ENCODE measurements around the gene FGFRL1. TPM values are rescaled to one million over a fixed set of nuclear protein-coding genes. Genes with fewer than 3 reads are reported as not detected.

The FGFRL1 gene
- polyA plus RNA-seq, 1 donor from 2014 or later: 0.97 TPM

DNA sequence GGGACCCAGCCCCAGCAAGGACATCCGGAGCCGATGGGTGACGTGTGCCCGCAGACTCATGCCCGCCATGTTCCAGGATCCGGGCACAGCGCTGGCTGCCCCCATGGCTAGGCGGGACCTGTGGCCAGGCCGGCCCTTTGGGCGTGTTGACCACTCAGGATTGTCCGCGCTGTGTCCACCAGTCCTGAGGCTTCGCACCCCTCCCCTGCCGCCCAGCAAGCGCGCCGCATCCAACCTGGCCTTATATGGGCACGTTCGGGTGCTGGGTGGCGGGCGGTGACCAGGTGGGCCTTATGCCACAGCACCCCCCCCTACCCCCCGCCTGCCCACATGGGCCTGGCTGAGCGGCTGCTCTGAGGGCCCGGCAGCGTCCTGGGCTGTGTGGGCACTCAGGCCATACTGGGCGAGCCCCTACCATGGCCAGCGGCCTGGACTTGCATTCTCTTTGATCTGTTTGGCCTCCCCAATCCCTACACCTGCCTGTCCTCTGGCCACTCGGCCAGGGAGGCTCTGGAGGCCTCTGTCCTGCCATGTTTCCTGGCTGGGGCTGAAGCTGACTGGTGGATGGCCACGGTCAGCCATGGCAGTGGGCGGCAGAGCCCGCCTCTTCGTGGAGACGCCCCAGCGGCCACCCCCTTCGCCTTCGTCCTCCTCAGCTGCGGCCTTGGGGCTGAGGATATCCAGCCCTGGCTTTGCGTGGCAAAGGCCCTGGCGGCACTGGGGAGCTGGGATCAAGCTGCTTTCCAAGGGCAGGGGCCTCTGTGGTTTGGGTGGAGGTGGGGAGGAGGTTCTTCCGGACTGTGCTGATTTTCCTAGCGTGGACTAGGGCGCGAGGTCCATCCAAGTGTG lies 2.0 kb downstream of the FGFRL1 start:
- no peaks in the 10 kb centered on the region for H3K36me3 ChIP-seq (ENCODE audit: insufficient read depth, low read length)
- no peak overlapping the region for H3K4me3 ChIP-seq (ENCODE audit: low read length)
- no peaks in the 10 kb centered on the region for H3K79me2 ChIP-seq (replicated peaks; ENCODE audit: insufficient read depth, low read length)
- peaks cover 28% of the 10 kb centered on the region for H3K27me3 ChIP-seq (ENCODE audit: insufficient read depth, low read depth, low read length)
- H3K9me3 ChIP-seq (ENCODE audit: low read length): no peaks in the 10 kb centered on the region
- TF ChIP-seq SMC3 (conservative IDR thresholded peaks at IDR 0.05; ENCODE audit: poor library complexity): no peak
- no peak for TF ChIP-seq MXI1 (conservative IDR thresholded peaks at IDR 0.05; ENCODE audit: poor library complexity, severe bottlenecking)
- no peak for TF ChIP-seq POLR2AphosphoS5 (IDR thresholded peaks at IDR 0.05)
- no peak for TF ChIP-seq EP300 (conservative IDR thresholded peaks at IDR 0.05; ENCODE audit: poor library complexity, severe bottlenecking)
- TF ChIP-seq TAF1 (IDR thresholded peaks at IDR 0.05; ENCODE audit: low read depth): no peak
- no peak for TF ChIP-seq EZH2 (IDR thresholded peaks at IDR 0.05; ENCODE audit: borderline replicate concordance, insufficient read depth, low read length, poor library complexity, severe bottlenecking)
- TF ChIP-seq, protein P1, sequence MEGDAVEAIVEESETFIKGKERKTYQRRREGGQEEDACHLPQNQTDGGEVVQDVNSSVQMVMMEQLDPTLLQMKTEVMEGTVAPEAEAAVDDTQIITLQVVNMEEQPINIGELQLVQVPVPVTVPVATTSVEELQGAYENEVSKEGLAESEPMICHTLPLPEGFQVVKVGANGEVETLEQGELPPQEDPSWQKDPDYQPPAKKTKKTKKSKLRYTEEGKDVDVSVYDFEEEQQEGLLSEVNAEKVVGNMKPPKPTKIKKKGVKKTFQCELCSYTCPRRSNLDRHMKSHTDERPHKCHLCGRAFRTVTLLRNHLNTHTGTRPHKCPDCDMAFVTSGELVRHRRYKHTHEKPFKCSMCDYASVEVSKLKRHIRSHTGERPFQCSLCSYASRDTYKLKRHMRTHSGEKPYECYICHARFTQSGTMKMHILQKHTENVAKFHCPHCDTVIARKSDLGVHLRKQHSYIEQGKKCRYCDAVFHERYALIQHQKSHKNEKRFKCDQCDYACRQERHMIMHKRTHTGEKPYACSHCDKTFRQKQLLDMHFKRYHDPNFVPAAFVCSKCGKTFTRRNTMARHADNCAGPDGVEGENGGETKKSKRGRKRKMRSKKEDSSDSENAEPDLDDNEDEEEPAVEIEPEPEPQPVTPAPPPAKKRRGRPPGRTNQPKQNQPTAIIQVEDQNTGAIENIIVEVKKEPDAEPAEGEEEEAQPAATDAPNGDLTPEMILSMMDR (IDR thresholded peaks at IDR 0.05; ENCODE audit: poor library complexity, severe bottlenecking): no peak
- TF ChIP-seq, protein P2, sequence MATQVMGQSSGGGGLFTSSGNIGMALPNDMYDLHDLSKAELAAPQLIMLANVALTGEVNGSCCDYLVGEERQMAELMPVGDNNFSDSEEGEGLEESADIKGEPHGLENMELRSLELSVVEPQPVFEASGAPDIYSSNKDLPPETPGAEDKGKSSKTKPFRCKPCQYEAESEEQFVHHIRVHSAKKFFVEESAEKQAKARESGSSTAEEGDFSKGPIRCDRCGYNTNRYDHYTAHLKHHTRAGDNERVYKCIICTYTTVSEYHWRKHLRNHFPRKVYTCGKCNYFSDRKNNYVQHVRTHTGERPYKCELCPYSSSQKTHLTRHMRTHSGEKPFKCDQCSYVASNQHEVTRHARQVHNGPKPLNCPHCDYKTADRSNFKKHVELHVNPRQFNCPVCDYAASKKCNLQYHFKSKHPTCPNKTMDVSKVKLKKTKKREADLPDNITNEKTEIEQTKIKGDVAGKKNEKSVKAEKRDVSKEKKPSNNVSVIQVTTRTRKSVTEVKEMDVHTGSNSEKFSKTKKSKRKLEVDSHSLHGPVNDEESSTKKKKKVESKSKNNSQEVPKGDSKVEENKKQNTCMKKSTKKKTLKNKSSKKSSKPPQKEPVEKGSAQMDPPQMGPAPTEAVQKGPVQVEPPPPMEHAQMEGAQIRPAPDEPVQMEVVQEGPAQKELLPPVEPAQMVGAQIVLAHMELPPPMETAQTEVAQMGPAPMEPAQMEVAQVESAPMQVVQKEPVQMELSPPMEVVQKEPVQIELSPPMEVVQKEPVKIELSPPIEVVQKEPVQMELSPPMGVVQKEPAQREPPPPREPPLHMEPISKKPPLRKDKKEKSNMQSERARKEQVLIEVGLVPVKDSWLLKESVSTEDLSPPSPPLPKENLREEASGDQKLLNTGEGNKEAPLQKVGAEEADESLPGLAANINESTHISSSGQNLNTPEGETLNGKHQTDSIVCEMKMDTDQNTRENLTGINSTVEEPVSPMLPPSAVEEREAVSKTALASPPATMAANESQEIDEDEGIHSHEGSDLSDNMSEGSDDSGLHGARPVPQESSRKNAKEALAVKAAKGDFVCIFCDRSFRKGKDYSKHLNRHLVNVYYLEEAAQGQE (IDR thresholded peaks at IDR 0.05; ENCODE audit: borderline replicate concordance): no peak
- TF ChIP-seq RAD21 (conservative IDR thresholded peaks at IDR 0.05): no peak
- no peak overlapping the region for H3K9ac ChIP-seq (ENCODE audit: low read length)
- no peak overlapping the region for H2AFZ ChIP-seq (ENCODE audit: low read depth, low read length)
- no peaks in the 10 kb centered on the region for H3K9me2 ChIP-seq (ENCODE audit: insufficient read depth, low read length)
- no peaks in the 10 kb centered on the region for H4K20me1 ChIP-seq (ENCODE audit: insufficient read depth)
- H3F3A ChIP-seq (ENCODE audit: insufficient read depth, low read length, poor library complexity, severe bottlenecking): no peaks in the 10 kb centered on the region
- no peak overlapping the region for H3K27ac ChIP-seq (ENCODE audit: low read length)
- H3K4me2 ChIP-seq (ENCODE audit: low read length): no peak overlapping the region

DNA sequence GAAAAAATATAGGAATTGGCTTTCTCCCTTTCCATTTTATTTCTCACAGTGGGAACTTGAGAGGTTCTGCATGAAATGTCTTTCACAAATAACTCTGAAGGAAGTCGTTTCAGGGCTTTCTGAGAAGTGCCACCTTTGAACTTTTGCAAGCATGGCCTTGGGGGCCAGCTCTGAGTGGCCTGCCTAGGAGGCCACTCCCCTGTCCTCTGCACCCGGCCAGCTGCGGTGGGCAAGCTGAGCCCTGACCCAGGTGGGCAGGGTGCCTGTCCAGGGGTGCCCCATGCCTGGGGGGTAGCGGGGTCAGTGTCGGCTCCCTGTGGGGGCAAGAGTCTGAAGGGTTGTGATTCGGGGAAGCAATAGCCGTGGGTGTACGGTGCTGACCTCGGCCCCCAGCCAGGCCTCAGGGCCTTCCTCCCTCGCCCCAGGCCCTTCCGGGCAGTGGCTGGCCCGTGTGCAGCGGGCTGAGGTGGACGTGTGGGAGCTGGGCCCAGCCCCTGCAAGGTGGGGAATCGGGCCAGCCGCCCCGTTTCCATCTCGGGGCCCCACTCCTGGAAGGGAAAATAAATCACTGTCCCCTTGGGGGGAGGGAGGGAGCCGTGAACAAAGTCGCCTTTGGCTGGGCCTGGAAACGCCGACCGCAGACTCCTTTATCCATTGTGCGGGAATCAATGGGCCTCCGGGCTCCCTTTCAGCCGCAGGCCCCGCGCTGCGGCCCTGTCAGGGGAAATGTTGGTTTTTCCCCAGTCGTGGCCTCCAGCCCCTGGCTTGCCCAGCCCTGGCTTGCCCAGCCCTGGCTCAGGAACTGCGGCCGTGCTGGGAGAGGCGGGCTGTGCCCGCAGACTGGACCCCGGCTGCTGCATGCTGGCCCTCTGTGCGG lies 3.1 kb downstream of the FGFRL1 start:
- TF ChIP-seq RAD21 (conservative IDR thresholded peaks at IDR 0.05) (no peak), POLR2AphosphoS5 (IDR thresholded peaks at IDR 0.05) (no peak), SMC3 (conservative IDR thresholded peaks at IDR 0.05; ENCODE audit: poor library complexity) (no peak), TAF1 (IDR thresholded peaks at IDR 0.05; ENCODE audit: low read depth) (no peak), EP300 (conservative IDR thresholded peaks at IDR 0.05; ENCODE audit: poor library complexity, severe bottlenecking) (no peak), MXI1 (conservative IDR thresholded peaks at IDR 0.05; ENCODE audit: poor library complexity, severe bottlenecking) (no peak), EZH2 (IDR thresholded peaks at IDR 0.05; ENCODE audit: borderline replicate concordance, insufficient read depth, low read length, poor library complexity, severe bottlenecking) (no peak)
- TF ChIP-seq, protein P1 (IDR thresholded peaks at IDR 0.05; ENCODE audit: poor library complexity, severe bottlenecking): no peak
- TF ChIP-seq, protein P2 (IDR thresholded peaks at IDR 0.05; ENCODE audit: borderline replicate concordance): no peak
- H3K9me2 ChIP-seq (ENCODE audit: insufficient read depth, low read length): no peaks in the 10 kb centered on the region
- H3K9ac ChIP-seq (ENCODE audit: low read length): no peak overlapping the region
- no peak overlapping the region for H3K4me3 ChIP-seq (ENCODE audit: low read length)
- no peaks in the 10 kb centered on the region for H3K36me3 ChIP-seq (ENCODE audit: insufficient read depth, low read length)
- H3K79me2 ChIP-seq (replicated peaks; ENCODE audit: insufficient read depth, low read length): peaks cover 4% of the 10 kb centered on the region
- no peak overlapping the region for H3K4me2 ChIP-seq (ENCODE audit: low read length)
- no peaks in the 10 kb centered on the region for H4K20me1 ChIP-seq (ENCODE audit: insufficient read depth)
- H3K9me3 ChIP-seq (ENCODE audit: low read length): no peaks in the 10 kb centered on the region
- H2AFZ ChIP-seq (ENCODE audit: low read depth, low read length): no peak overlapping the region
- H3K27ac ChIP-seq (ENCODE audit: low read length): no peak overlapping the region
- no peaks in the 10 kb centered on the region for H3F3A ChIP-seq (ENCODE audit: insufficient read depth, low read length, poor library complexity, severe bottlenecking)
- H3K27me3 ChIP-seq (ENCODE audit: insufficient read depth, low read depth, low read length): peaks cover 18% of the 10 kb centered on the region

Measured in neural cell (in vitro differentiated cells).